Mammary epithelial cell (primary cell): Measurements from ENCODE around the gene AGRP.

Experiments
- EZH2 ChIP-seq: IDR thresholded peaks from 2 replicates; pipeline ENCODE4 v1.6.1; 2012; ENCODE audit warnings: low read length, inconsistent platforms, borderline replicate concordance
- TF ChIP-seq, protein P1 (sequence below), 2 donors: IDR thresholded peaks in 1 of 2; conservative IDR thresholded peaks in 1 of 2; 2 replicates each; pipeline ENCODE4 v1.5.1; 2011 to 2012; ENCODE audit warnings: inconsistent platforms in 2 of 2, low read length in 2 of 2, mild to moderate bottlenecking in 2 of 2, control low read depth in 1 of 2, low read depth in 1 of 2; ENCODE audit not compliant: insufficient read depth in 1 of 2; ENCODE audit errors: extremely low read depth in 1 of 2

- TF ChIP-seq, protein P1, sequence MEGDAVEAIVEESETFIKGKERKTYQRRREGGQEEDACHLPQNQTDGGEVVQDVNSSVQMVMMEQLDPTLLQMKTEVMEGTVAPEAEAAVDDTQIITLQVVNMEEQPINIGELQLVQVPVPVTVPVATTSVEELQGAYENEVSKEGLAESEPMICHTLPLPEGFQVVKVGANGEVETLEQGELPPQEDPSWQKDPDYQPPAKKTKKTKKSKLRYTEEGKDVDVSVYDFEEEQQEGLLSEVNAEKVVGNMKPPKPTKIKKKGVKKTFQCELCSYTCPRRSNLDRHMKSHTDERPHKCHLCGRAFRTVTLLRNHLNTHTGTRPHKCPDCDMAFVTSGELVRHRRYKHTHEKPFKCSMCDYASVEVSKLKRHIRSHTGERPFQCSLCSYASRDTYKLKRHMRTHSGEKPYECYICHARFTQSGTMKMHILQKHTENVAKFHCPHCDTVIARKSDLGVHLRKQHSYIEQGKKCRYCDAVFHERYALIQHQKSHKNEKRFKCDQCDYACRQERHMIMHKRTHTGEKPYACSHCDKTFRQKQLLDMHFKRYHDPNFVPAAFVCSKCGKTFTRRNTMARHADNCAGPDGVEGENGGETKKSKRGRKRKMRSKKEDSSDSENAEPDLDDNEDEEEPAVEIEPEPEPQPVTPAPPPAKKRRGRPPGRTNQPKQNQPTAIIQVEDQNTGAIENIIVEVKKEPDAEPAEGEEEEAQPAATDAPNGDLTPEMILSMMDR (conservative IDR thresholded peaks at IDR 0.05 in 1 of 2, IDR thresholded peaks at IDR 0.05 in 1 of 2; ENCODE audit: extremely low read depth in 1 of 2, insufficient read depth in 1 of 2, low read depth in 1 of 2, low read length in 2 of 2) = no peak
- no peak for TF ChIP-seq EZH2
Measured at GRCh38 chr16:67463691-67464090, 19.7 kb downstream of the AGRP start.
